GM12878 (cell line): ENCODE results near the gene SSR1.

Experiments used
- CEBPZ ChIP-seq: fragments of 150-350 bp; IDR thresholded peaks from 2 replicates; pipeline ENCODE4 v1.6.1; 2016; ENCODE audit warnings: low read depth, low read length
- CHD2 ChIP-seq: IDR thresholded peaks from 2 replicates; pipeline ENCODE4 v1.6.1; 2011; ENCODE audit warnings: low read depth, low read length, improper control_type of control experiment, borderline replicate concordance
- CTCF ChIP-seq, 3 experiments: IDR thresholded peaks in 2 of 3; conservative IDR thresholded peaks in 1 of 3; 2 replicates each; pipeline ENCODE4 v1.5.1; 2011; ENCODE audit warnings: low read depth in 3 of 3, low read length in 3 of 3, mild to moderate bottlenecking in 3 of 3, control low read depth in 2 of 3, moderate library complexity in 2 of 3, inconsistent platforms in 1 of 3, mixed read lengths in 1 of 3; ENCODE audit not compliant: control insufficient read depth in 2 of 3, insufficient read depth in 1 of 3; ENCODE audit errors: extremely low read depth in 1 of 3
- EGR1 ChIP-seq, 2 experiments: IDR thresholded peaks; 1 replicate in 1 of 2; 2 replicates in 1 of 2; pipeline ENCODE4 v1.6.1; 2011 to 2012; ENCODE audit warnings: low read depth in 2 of 2, low read length in 2 of 2, borderline replicate concordance in 1 of 2, mild to moderate bottlenecking in 1 of 2, moderate library complexity in 1 of 2
- EZH2 ChIP-seq: IDR thresholded peaks from 2 replicates; pipeline ENCODE4 v1.6.1; 2012; ENCODE audit warnings: low read depth, mild to moderate bottlenecking, control low read depth, inconsistent platforms, low read length, borderline replicate concordance; ENCODE audit not compliant: control insufficient read depth
- KAT2A ChIP-seq: conservative IDR thresholded peaks from 2 replicates; pipeline ENCODE4 v1.6.1; 2011; ENCODE audit warnings: low read depth, low read length; ENCODE audit not compliant: control insufficient read depth
- LARP7 ChIP-seq: fragments of 450-650 bp; IDR thresholded peaks from 2 replicates; pipeline ENCODE4 v1.6.1; 2017; ENCODE audit warnings: mild to moderate bottlenecking
- PKNOX1 ChIP-seq: fragments of 450-650 bp; IDR thresholded peaks from 2 replicates; pipeline ENCODE4 v1.6.1; 2016; ENCODE audit warnings: mild to moderate bottlenecking
- POLR2A ChIP-seq: IDR thresholded peaks from 2 replicates; pipeline ENCODE4 v1.6.1; 2011; ENCODE audit warnings: low read depth, mild to moderate bottlenecking, low read length
- RCOR1 ChIP-seq: conservative IDR thresholded peaks from 2 replicates; pipeline ENCODE4 v1.6.1; 2012; ENCODE audit warnings: low read depth, low read length, improper control_type of control experiment
- USF1 ChIP-seq: IDR thresholded peaks from 2 replicates; pipeline ENCODE4 v1.6.1; 2011; ENCODE audit warnings: borderline replicate concordance, low read depth, mild to moderate bottlenecking, moderate library complexity, mixed read lengths, low read length; ENCODE audit not compliant: insufficient read depth; ENCODE audit errors: extremely low read length
- USF2 ChIP-seq: IDR thresholded peaks from 2 replicates; pipeline ENCODE4 v1.6.1; 2011; ENCODE audit warnings: low read depth, low read length, improper control_type of control experiment, borderline replicate concordance
- ZNF384 ChIP-seq: IDR thresholded peaks from 2 replicates; pipeline ENCODE4 v1.6.1; 2012; ENCODE audit warnings: low read depth, mild to moderate bottlenecking, low read length, improper control_type of control experiment, borderline replicate concordance

- TF ChIP-seq ZNF384, result no peak
- TF ChIP-seq PKNOX1, result no peak
- TF ChIP-seq POLR2A, result no peak
- no peak for TF ChIP-seq KAT2A
- TF ChIP-seq CTCF (IDR thresholded peaks at IDR 0.05 in 2 of 3, conservative IDR thresholded peaks at IDR 0.05 in 1 of 3; ENCODE audit: control insufficient read depth in 2 of 3, extremely low read depth in 1 of 3, insufficient read depth in 1 of 3, low read depth in 3 of 3, low read length in 3 of 3), result no peak
- no peak for TF ChIP-seq USF1
- no peak for TF ChIP-seq CEBPZ
- TF ChIP-seq EZH2, result no peak
- no peak for TF ChIP-seq CHD2
- no peak for TF ChIP-seq RCOR1
- TF ChIP-seq LARP7, result no peak
- no peak for TF ChIP-seq USF2
- no peak for TF ChIP-seq EGR1 (IDR thresholded peaks at IDR 0.05; ENCODE audit: borderline replicate concordance in 1 of 2, low read depth in 2 of 2, low read length in 2 of 2)
Measured at GRCh38 chr6:7224731-7225130, 88.3 kb downstream of the SSR1 start.
